ENCODE data around the gene ACTG1. TPM values are rescaled to one million over a fixed set of nuclear protein-coding genes. Genes with fewer than 3 reads are reported as not detected.
A peak's percentile ranks its signal among the peaks of the same experiment; 100 is the strongest.

ACTG1 gene
- total RNA-seq, 2 experiments from 2014 or later, result 4,119 to 5,987 TPM

DNA sequence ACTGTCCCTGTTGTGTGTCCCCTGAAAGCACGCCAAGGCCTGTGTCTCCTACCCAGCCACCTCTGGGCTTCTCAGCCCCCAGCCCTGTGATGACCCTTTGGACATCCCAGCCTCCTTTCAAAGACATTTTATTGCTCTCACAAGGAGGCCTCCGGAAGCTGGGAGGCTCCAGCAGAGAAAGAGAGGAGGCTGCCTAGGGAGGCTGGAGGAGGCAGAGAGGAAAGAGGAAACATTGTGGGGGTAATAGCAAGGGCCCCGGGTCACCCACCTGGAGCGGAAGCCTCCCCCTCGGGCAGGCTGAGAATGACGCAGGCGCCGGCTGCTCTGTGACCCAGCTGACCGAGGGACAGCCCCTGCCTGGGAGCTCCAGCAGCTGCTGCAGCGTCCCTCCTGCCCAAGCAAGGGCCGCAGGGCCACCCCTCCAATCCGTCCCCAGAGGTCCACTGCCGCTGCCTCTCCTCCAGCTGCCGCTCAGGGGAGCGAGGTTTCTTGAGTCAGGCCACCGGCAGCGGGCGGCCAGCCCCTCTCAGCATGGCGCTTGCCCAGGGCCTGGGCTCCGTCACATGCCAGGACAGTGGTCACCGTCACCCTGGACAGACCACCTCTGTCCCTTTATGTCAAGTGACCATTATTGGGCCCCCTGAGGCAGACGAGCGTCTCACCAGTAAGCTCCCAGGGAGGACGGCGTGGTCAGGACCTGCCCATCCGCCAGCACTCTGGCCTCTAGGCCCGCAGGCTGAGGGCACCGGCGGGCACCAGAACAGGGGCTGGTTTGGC, 29.3 kb downstream of the ACTG1 start:
- Mint-ChIP-seq H3K27ac (no peak overlapping the region), H3K4me3 (no peak overlapping the region), H3K27me3 (peaks cover 26% of the 10 kb centered on the region), H3K9me3 (ENCODE audit: low read depth) (no peaks in the 10 kb centered on the region), H3K4me1 (peaks cover 16% of the 10 kb centered on the region), H3K36me3 (ENCODE audit: low read depth) (no peaks in the 10 kb centered on the region)
- ChIA-PET POLR2A (no interaction called here), CTCF (interaction anchor here (0.7 to 2.0 kb wide), 5 partner anchors 10 to 1347 kb away, joined by 3 to 8 read pairs (median 4); no protein-coding TSS in a partner anchor)
- intact Hi-C loops (cut with DNase I, micrococcal nuclease), result loop anchor here (5.0 kb wide), 2 partner anchors 56 to 186 kb away; partner anchors contain the start of gene SLC38A10 (in 1 of the 2)
- DNase-seq (peak; percentile 60), ATAC-seq (no peak)

DNA sequence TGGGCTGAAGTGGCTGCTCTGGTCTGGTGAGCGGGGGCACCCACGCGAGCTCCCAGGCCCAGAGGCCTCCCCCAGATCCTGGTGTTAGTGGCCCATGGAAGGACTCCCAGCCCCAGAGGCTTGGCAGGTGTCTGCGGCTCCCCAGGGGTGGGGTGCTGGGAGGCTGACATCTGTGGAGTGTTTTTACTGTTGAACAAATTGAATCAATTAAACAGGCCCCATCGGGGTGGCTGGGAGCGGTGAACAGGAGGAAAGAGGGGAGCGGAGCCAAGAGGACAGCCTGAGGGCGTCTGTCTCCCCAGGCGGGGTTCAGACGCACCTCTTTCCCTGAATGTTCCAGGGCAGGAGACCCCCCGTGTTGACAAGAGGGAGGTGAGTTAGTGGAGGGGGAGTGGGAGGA, 29.9 kb downstream of the ACTG1 start:
- CTCF ChIA-PET, result interaction anchor here (0.7 to 1.3 kb wide), 2 partner anchors 10 to 114 kb away, joined by 3 to 4 read pairs; no protein-coding TSS in a partner anchor

DNA sequence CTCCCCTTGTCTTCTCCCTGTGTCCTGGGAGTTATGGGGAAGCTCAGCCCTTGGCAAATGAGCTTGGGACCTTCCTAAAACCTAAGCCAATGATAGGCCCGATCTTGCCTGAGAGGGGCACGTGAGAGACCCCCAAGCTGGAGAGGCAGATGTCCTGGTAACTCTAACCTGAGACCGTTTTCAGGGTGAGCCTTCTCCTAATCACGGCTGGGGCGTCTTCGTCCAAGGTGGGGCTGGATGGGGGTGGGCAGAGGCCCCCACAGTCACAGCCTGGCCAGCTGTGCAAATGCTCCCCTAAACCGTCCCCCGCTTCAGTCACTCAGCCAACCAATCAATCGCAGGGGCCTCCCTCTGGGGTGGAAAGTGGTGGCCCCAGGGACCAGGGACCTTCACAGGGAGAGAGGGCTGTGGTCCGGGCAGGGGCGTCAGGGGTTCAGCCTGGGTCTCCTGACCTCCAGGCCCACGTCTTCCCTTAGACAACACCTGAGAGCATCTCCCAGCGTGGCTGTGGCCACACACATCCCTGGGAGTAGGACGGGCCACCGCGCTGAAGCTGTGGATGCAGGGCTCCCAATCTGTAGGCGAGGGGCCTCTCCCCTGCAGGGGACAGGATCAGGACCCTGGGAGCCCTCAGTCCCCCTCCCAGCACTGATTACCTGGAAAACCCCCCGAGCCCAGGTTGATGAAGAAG, 30.6 kb downstream of the ACTG1 start:
- H3K36me3 Mint-ChIP-seq (ENCODE audit: low read depth), result no peaks in the 10 kb centered on the region
- H3K9me3 Mint-ChIP-seq (ENCODE audit: low read depth), result no peaks in the 10 kb centered on the region
- DNase-seq, result no peak
- CTCF ChIA-PET, result no interaction called here
- H3K4me1 Mint-ChIP-seq, result peaks cover 16% of the 10 kb centered on the region
- peak overlapping the region; percentile 52 for H3K4me3 Mint-ChIP-seq
- no peak for ATAC-seq
- H3K27ac Mint-ChIP-seq, result no peak overlapping the region
- H3K27me3 Mint-ChIP-seq, result peaks cover 26% of the 10 kb centered on the region
- intact Hi-C loops (cut with DNase I, micrococcal nuclease), result loop anchor here (5.0 kb wide), 2 partner anchors 55 to 185 kb away; partner anchors contain the start of gene SLC38A10 (in 1 of the 2)
- POLR2A ChIA-PET, result no interaction called here

More for the DNA sequence above, 29.9 kb downstream of the ACTG1 start:
- Mint-ChIP-seq H3K36me3 (ENCODE audit: low read depth) (no peaks in the 10 kb centered on the region), H3K4me3 (no peak overlapping the region), H3K27me3 (peaks cover 26% of the 10 kb centered on the region), H3K9me3 (ENCODE audit: low read depth) (no peaks in the 10 kb centered on the region), H3K27ac (no peak overlapping the region), H3K4me1 (peaks cover 16% of the 10 kb centered on the region)
- DNase-seq, result no peak
- no peak for ATAC-seq
- intact Hi-C loops (cut with DNase I, micrococcal nuclease), result loop anchor here (5.0 kb wide), 2 partner anchors 55 to 185 kb away; partner anchors contain the start of gene SLC38A10 (in 1 of the 2)
- POLR2A ChIA-PET, result no interaction called here

- peak; percentile 54 for ATAC-seq
- H3K4me3 Mint-ChIP-seq, result peak overlapping the region; percentile 52
- H3K4me1 Mint-ChIP-seq, result peaks cover 13% of the 10 kb centered on the region
- peaks cover 26% of the 10 kb centered on the region for H3K27me3 Mint-ChIP-seq
- CTCF ChIA-PET, result interaction anchor here (0.6 kb wide), 1 partner anchor 46 kb away, joined by 3 read pairs; no protein-coding TSS in a partner anchor
- DNase-seq, result peak; percentile 72
- no peaks in the 10 kb centered on the region for H3K36me3 Mint-ChIP-seq (ENCODE audit: low read depth)
- H3K9me3 Mint-ChIP-seq (ENCODE audit: low read depth), result no peaks in the 10 kb centered on the region
- intact Hi-C loops (cut with DNase I, micrococcal nuclease), result loop anchor here (5.0 kb wide), 2 partner anchors 54 to 184 kb away; partner anchors contain the start of gene SLC38A10 (in 1 of the 2)
- H3K27ac Mint-ChIP-seq, result no peak overlapping the region
- POLR2A ChIA-PET, result no interaction called here
Observed at GRCh38 chr17:81481073-81481799, 31.4 kb downstream of the ACTG1 start.

GRCh38 chr17:81480140-81481072, 32.2 kb downstream of the ACTG1 start:
- ChIA-PET CTCF (interaction anchor here (0.6 kb wide), 1 partner anchor 45 kb away, joined by 3 read pairs; no protein-coding TSS in a partner anchor), POLR2A (no interaction called here)
- Mint-ChIP-seq H3K27ac (no peak overlapping the region), H3K4me1 (peaks cover 9% of the 10 kb centered on the region), H3K27me3 (peaks cover 22% of the 10 kb centered on the region), H3K9me3 (ENCODE audit: low read depth) (no peaks in the 10 kb centered on the region), H3K36me3 (ENCODE audit: low read depth) (no peaks in the 10 kb centered on the region), H3K4me3 (no peak overlapping the region)
- ATAC-seq (no peak), DNase-seq (no peak)
- intact Hi-C loops (cut with DNase I, micrococcal nuclease), result loop anchor here (5.0 kb wide), 2 partner anchors 53 to 183 kb away; partner anchors contain the start of gene SLC38A10 (in 1 of the 2)

DNA sequence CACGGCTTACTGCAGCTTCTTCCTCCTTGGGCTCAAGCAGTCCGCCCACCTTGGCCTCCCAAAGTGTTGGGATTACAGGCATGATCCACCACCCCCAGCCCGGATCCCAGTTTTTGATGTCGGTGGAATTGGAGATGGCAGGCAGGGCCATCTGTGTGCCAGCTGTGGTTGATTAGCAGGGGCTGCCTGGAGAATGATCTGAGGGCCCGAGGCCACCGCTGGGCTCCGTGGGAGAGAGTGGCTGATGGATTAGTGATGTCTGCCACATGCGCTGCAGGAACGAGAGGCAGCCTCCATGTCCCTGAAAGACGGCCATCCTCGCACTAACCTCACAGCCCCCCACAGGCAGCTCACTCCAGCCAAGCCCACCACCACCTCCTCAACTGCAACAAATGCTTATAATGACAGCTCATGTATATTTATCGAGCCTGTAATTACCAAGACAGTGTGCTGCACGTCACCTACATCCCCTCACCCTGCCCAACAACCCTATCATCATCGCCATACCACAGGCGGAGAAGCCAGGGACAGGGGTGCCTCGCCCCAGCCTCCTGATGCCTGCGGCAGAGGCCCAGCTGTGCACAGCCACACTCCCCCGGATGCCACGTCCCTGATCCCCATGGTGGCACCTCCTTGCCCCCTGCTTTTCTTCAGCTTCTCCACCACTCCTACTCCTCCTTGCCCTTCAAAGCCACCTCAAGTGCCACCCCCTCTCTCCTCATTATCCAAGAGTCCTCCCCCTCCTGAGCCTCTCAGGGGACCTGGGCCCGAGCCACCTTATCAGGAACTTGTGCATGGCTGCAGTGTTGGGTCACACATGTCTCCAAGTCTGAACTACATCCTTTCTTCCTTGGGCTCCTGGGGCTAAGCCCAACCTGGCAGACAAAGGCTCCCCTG, 33.2 kb downstream of the ACTG1 start:
- H3K36me3 Mint-ChIP-seq (ENCODE audit: low read depth), result no peaks in the 10 kb centered on the region
- intact Hi-C loops (cut with DNase I, micrococcal nuclease), result loop anchor here (5.0 kb wide), 2 partner anchors 52 to 182 kb away; partner anchors contain the start of gene SLC38A10 (in 1 of the 2)
- H3K4me1 Mint-ChIP-seq, result peaks cover 9% of the 10 kb centered on the region
- ChIA-PET CTCF (no interaction called here), POLR2A (no interaction called here)
- peaks cover 22% of the 10 kb centered on the region for H3K27me3 Mint-ChIP-seq
- DNase-seq (no peak), ATAC-seq (no peak)
- no peak overlapping the region for H3K27ac Mint-ChIP-seq
- no peak overlapping the region for H3K4me3 Mint-ChIP-seq
- no peaks in the 10 kb centered on the region for H3K9me3 Mint-ChIP-seq (ENCODE audit: low read depth)

- H3K9me3 Mint-ChIP-seq (ENCODE audit: low read depth), result no peaks in the 10 kb centered on the region
- intact Hi-C loops (cut with DNase I, micrococcal nuclease), result no loop called here
- DNase-seq (no peak), ATAC-seq (no peak)
- peaks cover 9% of the 10 kb centered on the region for H3K4me1 Mint-ChIP-seq
- ChIA-PET CTCF (no interaction called here), POLR2A (no interaction called here)
- peaks cover 22% of the 10 kb centered on the region for H3K27me3 Mint-ChIP-seq
- H3K36me3 Mint-ChIP-seq (ENCODE audit: low read depth), result no peaks in the 10 kb centered on the region
- no peak overlapping the region for H3K27ac Mint-ChIP-seq
- H3K4me3 Mint-ChIP-seq, result no peak overlapping the region
Observed at GRCh38 chr17:81478119-81478518, 34.5 kb downstream of the ACTG1 start.

DNA sequence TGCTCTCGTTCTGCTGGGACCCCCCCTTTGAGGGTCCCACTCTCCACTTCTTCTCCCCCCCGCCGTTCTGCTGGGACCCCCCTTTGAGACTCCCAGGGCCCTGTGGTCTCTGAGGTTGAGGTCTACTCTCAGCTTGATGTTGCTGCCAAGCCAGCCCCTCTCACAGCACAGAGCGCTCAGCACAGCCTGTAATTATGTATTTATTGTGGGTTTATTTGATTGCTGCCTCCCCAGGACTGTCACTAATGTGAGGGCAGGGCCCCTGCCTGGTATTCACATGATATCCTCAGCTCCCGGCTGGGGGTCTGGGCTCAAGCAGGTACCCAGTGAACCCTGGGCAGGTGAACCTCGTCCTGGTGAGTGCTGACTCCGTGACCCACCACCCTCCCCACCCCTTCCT, 35.4 kb downstream of the ACTG1 start:
- POLR2A ChIA-PET, result no interaction called here
- CTCF ChIA-PET, result no interaction called here
- ATAC-seq, result no peak
- Mint-ChIP-seq H3K27ac (no peak overlapping the region), H3K4me3 (no peak overlapping the region), H3K9me3 (ENCODE audit: low read depth) (no peaks in the 10 kb centered on the region), H3K4me1 (peaks cover 6% of the 10 kb centered on the region), H3K36me3 (ENCODE audit: low read depth) (no peaks in the 10 kb centered on the region), H3K27me3 (peaks cover 17% of the 10 kb centered on the region)
- intact Hi-C loops (cut with DNase I, micrococcal nuclease), result no loop called here
- DNase-seq, result no peak

DNA sequence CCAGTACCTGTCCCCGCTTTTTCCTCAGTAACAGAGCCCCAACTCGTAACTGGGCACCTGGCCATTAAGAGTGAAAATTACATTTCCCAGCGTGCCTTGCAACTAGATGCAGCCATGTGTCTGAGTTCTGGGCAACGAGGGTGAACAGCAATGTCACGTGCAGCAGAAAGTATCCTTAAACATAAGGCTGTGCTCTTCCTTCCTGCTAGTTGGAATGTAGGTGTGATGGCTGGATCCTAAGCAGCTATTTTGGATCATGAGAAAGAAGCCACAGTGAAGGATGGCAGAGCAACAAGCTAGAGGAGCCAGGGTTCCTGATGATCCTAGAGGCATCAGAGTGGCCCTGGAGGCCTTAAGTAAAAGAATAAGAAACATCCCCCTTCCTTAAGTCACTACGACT, 36.0 kb downstream of the ACTG1 start:
- ChIA-PET POLR2A (no interaction called here), CTCF (no interaction called here)
- no peak for ATAC-seq
- H3K4me1 Mint-ChIP-seq, result peaks cover under 1% of the 10 kb centered on the region
- H3K36me3 Mint-ChIP-seq (ENCODE audit: low read depth), result no peaks in the 10 kb centered on the region
- no peak for DNase-seq
- H3K4me3 Mint-ChIP-seq, result no peak overlapping the region
- intact Hi-C loops (cut with DNase I, micrococcal nuclease), result no loop called here
- H3K27ac Mint-ChIP-seq, result no peak overlapping the region
- no peaks in the 10 kb centered on the region for H3K9me3 Mint-ChIP-seq (ENCODE audit: low read depth)
- H3K27me3 Mint-ChIP-seq, result peaks cover 12% of the 10 kb centered on the region

DNA sequence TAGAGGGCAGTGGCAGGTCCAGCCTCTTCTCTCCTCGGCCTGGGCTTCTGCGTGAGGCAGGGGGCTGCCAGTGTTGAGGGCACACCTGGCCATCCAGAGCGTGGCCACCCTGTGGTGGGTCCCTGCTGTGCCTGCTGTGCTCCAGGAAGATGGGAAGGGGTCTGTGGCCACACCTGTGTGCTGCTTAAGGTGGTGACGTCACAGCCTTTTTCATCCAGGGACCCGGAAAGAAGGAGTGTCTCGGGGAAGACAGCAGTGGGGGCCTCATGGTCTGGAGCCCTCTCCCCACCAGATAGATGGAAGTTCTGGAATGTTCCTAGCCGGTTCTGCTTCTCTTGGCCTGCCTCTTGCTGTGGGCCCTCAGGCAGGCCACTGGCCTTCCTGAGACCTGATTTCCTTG, 36.5 kb downstream of the ACTG1 start:
- ATAC-seq (no peak), DNase-seq (no peak)
- Mint-ChIP-seq H3K4me1 (no peaks in the 10 kb centered on the region), H3K27ac (no peak overlapping the region), H3K27me3 (peaks cover 12% of the 10 kb centered on the region), H3K36me3 (ENCODE audit: low read depth) (no peaks in the 10 kb centered on the region), H3K9me3 (ENCODE audit: low read depth) (no peaks in the 10 kb centered on the region), H3K4me3 (no peak overlapping the region)
- POLR2A ChIA-PET, result no interaction called here
- CTCF ChIA-PET, result no interaction called here
- intact Hi-C loops (cut with DNase I, micrococcal nuclease), result no loop called here

Data from activated CD4-positive, alpha-beta T cell treated with anti-CD3 and anti-CD28 coated beads for 36 hours (primary cell).